Measurements from ENCODE around the gene TAF1.

GRCh38 chrX:71487814-71488213, 121.7 kb downstream of the TAF1 start:
- no peak for TF ChIP-seq CTCF (conservative IDR thresholded peaks at IDR 0.05 in 1 of 2, IDR thresholded peaks at IDR 0.05 in 1 of 2; ENCODE audit: extremely low read depth in 1 of 2, insufficient read depth in 1 of 2, low read depth in 1 of 2, low read length in 2 of 2)
- TF ChIP-seq EZH2 (IDR thresholded peaks at IDR 0.05; ENCODE audit: borderline replicate concordance, low read length), result no peak
